NT2/D1 (cell line): ENCODE data around the gene SDK2.

Experiments
- SUZ12 ChIP-seq: IDR thresholded peaks from 2 replicates; pipeline ENCODE4 v1.6.1; 2011; ENCODE audit not compliant: insufficient read length, insufficient read depth; ENCODE audit errors: extremely low read depth
- YY1 ChIP-seq: IDR thresholded peaks from 2 replicates; pipeline ENCODE4 v1.6.1; 2011; ENCODE audit not compliant: insufficient read length, insufficient read depth
- ZNF274 ChIP-seq: IDR thresholded peaks from 2 replicates; pipeline ENCODE4 v1.6.1; 2011; ENCODE audit warnings: mild to moderate bottlenecking, low read depth, low read length

GRCh38 chr17:73317513-73318426, 326.5 kb downstream of the SDK2 start:
- TF ChIP-seq ZNF274: no peak
- TF ChIP-seq YY1: no peak
- no peak for TF ChIP-seq SUZ12
